GM18498 (cell line): ENCODE measurements around the gene CIDEB.
"Not testable (repeated sequence)": the region's sequence is repeated elsewhere in the genome, so short reads cannot be mapped to it uniquely, and the experiment has no call there.

ENCODE experiments used
- ATAC-seq: cut with Tn5 transposase; IDR thresholded peaks from one replicate; pipeline ENCODE4 v1.9.1; 2021; ENCODE audit warnings: mild to moderate bottlenecking, moderate library complexity; ENCODE audit not compliant: unreplicated experiment

Gene CIDEB

GRCh38 chr14:24334431-24335291, 26.9 kb upstream of the CIDEB start, which contains the start of gene ADCY4:
Gene ADCY4 (minus strand): TSS chr14:24335071. CDS start chr14:24334652, 419 bp downstream.
- ATAC-seq, result no peak

- peak; percentile 88 for ATAC-seq
These were observed 24.7 kb upstream of the CIDEB start for GRCh38 chr14:24332268-24332993.

GRCh38 chr14:24331731-24332267, 24.0 kb upstream of the CIDEB start:
- no peak for ATAC-seq

- no peak for ATAC-seq
These were observed 23.3 kb upstream of the CIDEB start for GRCh38 chr14:24330973-24331674.

- no peak for ATAC-seq
These were observed 22.0 kb upstream of the CIDEB start for GRCh38 chr14:24329736-24330135.

GRCh38 chr14:24329073-24329663, 21.4 kb upstream of the CIDEB start:
- no peak for ATAC-seq

- ATAC-seq, result not testable (repeated sequence)
These were observed 20.1 kb upstream of the CIDEB start for GRCh38 chr14:24327914-24328313.

- ATAC-seq, result no peak
These were observed 19.5 kb upstream of the CIDEB start for GRCh38 chr14:24327303-24327702.

- ATAC-seq, result no peak
These were observed 18.2 kb upstream of the CIDEB start for GRCh38 chr14:24325963-24326362.

- no peak for ATAC-seq
These were observed 17.3 kb upstream of the CIDEB start for GRCh38 chr14:24325041-24325530.

GRCh38 chr14:24324024-24324423, 16.2 kb upstream of the CIDEB start:
- ATAC-seq, result no peak

- no peak for ATAC-seq
These were observed 15.6 kb upstream of the CIDEB start for GRCh38 chr14:24323341-24323740.

- no peak for ATAC-seq
These were observed 14.9 kb upstream of the CIDEB start for GRCh38 chr14:24322672-24323071.

- ATAC-seq, result no peak
These were observed 13.6 kb upstream of the CIDEB start for GRCh38 chr14:24321212-24321975.

- no peak for ATAC-seq
These were observed 9.6 kb upstream of the CIDEB start for GRCh38 chr14:24317141-24317928.

GRCh38 chr14:24316597-24316950, 8.8 kb upstream of the CIDEB start:
- ATAC-seq, result no peak

GRCh38 chr14:24315807-24316596, 8.2 kb upstream of the CIDEB start:
- no peak for ATAC-seq

- ATAC-seq, result no peak
These were observed 7.5 kb upstream of the CIDEB start for GRCh38 chr14:24315243-24315806.
